Right lobe of liver (tissue), 6 donors: ENCODE results near the gene KCNMA1. TPM values are rescaled to one million over a fixed set of nuclear protein-coding genes. Genes with fewer than 3 reads are reported as not detected.

Source experiments
- ATAC-seq, 4 donors: fragments of 200-7000 bp; cut with Tn5 transposase; one replicate each; pipeline ENCODE4 v1.9.1; 2020; ENCODE audit warnings: mild to moderate bottlenecking in 4 of 4, moderate library complexity in 4 of 4
- DNase-seq, 3 donors: peaks; one replicate each; pipeline ENCODE4 v3.0.0-alpha.2; 2020
- H3K27ac ChIP-seq, 3 donors: fragments of 200-600 bp; one replicate each; pipeline ENCODE4 v1.8.0; 2022
- H3K27me3 ChIP-seq, 2 donors: fragments of 200-600 bp; one replicate each; pipeline ENCODE4 v1.8.0; 2022
- H3K36me3 ChIP-seq, 4 donors: fragments of 200-600 bp; sonication (generic) in 1 of 4; one replicate each; pipeline versions ENCODE4 v1.5.1 to v1.8.0; 2017 to 2022; ENCODE audit warnings: control low read depth in 1 of 4
- H3K4me1 ChIP-seq, 4 donors: fragments of 200-600 bp; sonication (generic) in 1 of 4; one replicate each; pipeline versions ENCODE4 v1.5.1 to v1.8.0; 2017 to 2022; ENCODE audit warnings: control low read depth in 1 of 4
- H3K4me3 ChIP-seq, 3 donors: fragments of 200-600 bp; one replicate each; pipeline ENCODE4 v1.8.0; 2022
- H3K9me3 ChIP-seq, 4 donors: fragments of 200-600 bp; sonication (generic) in 1 of 4; one replicate each; pipeline versions ENCODE4 v1.5.1 to v1.8.0; 2017 to 2022; ENCODE audit warnings: control low read depth in 1 of 4
- CTCF ChIP-seq, 4 donors: fragments of 200-600 bp in 3 of 4; fragments of 450-650 bp in 1 of 4; IDR thresholded peaks; one replicate each; pipeline versions ENCODE4 v1.5.1 to v1.8.0; 2016 to 2022; ENCODE audit warnings: antibody characterized with exemption in 4 of 4, mild to moderate bottlenecking in 2 of 4
- POLR2A ChIP-seq: fragments of 450-650 bp; IDR thresholded peaks from one replicate; pipeline ENCODE4 v1.6.1; 2017; ENCODE audit warnings: antibody characterized with exemption, mild to moderate bottlenecking
- WGBS: methylation state at CpG from one replicate; pipeline ENCODE4 v1.1.6; 2018; ENCODE audit warnings: low coverage, low lambda C conversion rate; ENCODE audit not compliant: insufficient coverage; ENCODE audit errors: missing lambda C conversion rate; 5-methylcytosine and 5-hydroxymethylcytosine counted together
- intact Hi-C, 2 donors: fragments of 100-400 bp; cut with DNase I; formaldehyde crosslinking; loops; one replicate each; pipeline versions ENCODE4 v1.11.2 to v1.14.1; 2022
- total RNA-seq, 6 experiments: library from RNA; depleted of rRNA in 2 of 6; stranded (reverse); fragments of >200 nt in 2 of 6; fragmentation: NEBNext Ultra II Directional in 3 of 6; extraction: Animal tissue kit (Norgen Biotek cat#: 25700) in 3 of 6; gene quantifications; one replicate each; pipeline versions ENCODE4 v1.1.0 to v1.2.4, GENCODE V29; 2016 to 2023
- donor health status: DM: no; HTN: yes; CAD: no.
- donor health status: DM: no; HTN: no; CAD: no.
- donor health status: DM: no; HTN: no; CAD: no.
- donor health status: DM: no; HTN: yes; CAD: no.
- donor health status: DM: no; HTN: yes; CAD: no.

Gene KCNMA1
- total RNA-seq, 6 experiments from 2014 or later, result 5.7 to 48.0 (median 15.1) TPM

DNA sequence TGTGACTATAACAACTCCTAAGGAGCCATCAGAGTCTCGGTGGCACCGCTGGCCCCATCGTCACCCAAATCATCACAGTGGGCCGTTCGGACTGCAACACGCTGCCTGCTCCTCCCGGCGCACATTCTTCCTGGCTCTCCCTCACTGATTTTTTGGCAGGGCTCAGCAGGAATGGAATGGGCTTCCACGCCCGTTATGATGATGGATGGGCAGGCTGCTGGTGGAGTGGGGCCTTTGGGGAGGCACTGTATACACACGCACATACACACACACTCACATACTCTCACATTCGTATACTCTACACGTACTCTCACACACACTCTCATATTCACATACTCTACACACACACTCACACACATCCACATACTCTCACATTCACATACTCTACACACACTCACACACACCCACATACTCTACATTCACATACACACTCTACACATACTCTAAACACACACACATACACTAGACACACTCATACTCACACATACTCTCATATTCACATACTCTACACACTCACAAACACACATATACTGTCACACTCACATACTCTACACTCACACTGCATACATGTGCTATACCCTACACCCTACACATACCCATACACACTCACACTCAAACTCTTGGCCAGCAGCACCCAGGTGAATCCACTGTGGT, 99.8 kb downstream of the KCNMA1 start:
- H3K36me3 ChIP-seq, result no peaks in the 10 kb centered on the region
- H3K4me3 ChIP-seq, result no peak overlapping the region
- TF ChIP-seq CTCF (IDR thresholded peaks at IDR 0.05) (no peak), POLR2A (no peak)
- no peaks in the 10 kb centered on the region for H3K27me3 ChIP-seq
- ATAC-seq (no peak), DNase-seq (no peak)
- no peak overlapping the region for H3K27ac ChIP-seq
- no peaks in the 10 kb centered on the region for H3K9me3 ChIP-seq
- WGBS, result 90% methylated on average over 13 of the region's 13 CpGs
- intact Hi-C loops, result no loop called here
- peaks cover 0 to 16% (median 5%) of the 10 kb centered on the region in 4 donors for H3K4me1 ChIP-seq

DNA sequence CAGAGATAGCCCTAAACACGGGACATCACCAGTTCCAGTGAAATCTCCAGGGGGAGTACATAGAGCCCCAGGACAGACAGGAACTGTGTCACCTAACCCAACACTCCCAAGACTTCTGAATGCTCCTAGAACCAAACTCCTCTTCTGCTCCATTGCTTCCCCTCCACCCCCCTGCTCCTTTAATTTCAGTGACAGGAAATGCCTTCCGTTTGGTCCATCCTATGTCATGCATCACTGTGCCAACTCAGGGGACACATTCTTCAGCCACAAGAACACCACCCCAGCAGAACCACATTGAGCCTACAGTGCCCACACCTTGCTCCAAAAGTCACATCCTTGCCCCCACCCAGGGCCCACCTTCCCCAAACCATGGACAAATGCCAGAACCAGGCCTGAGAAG, 100.5 kb downstream of the KCNMA1 start:
- Histone ChIP-seq H3K27me3 (no peaks in the 10 kb centered on the region), H3K36me3 (no peaks in the 10 kb centered on the region), H3K9me3 (no peaks in the 10 kb centered on the region), H3K27ac (no peak overlapping the region), H3K4me3 (no peak overlapping the region), H3K4me1 (peaks cover 0 to 23% (median 9%) of the 10 kb centered on the region in 4 donors)
- no peak for ATAC-seq
- DNase-seq, result no peak
- intact Hi-C loops, result no loop called here
- TF ChIP-seq CTCF (IDR thresholded peaks at IDR 0.05), result no peak
- no peak for TF ChIP-seq POLR2A
- no CpG with 5 or more reads among the region's 2 CpGs for WGBS

DNA sequence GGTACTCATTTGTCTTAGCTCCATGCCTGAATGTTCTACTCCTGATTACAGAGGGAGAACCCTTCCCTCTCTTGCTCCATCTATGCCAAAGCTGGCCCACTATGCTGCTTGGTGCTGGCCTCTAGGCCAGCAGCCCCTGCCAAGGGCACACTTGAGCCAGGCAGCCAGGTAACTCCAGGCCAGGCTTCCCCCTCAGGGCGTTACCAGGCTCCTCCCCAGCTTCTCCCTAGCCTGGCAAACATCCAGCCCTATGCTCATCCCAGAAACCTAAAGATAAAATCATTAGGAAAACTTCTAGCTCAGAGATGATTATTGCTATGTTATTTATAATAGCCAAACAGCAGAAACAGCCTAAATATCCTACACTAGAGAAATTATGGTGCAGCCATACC, 103.7 kb downstream of the KCNMA1 start:
- peak; percentile 27 to 71 (median 57) for ATAC-seq
- WGBS, result 0% methylated on average over 1 of the region's 1 CpG
- DNase-seq, result peak in 2 of 3 donors; percentile 70 to 82
- TF ChIP-seq POLR2A (no peak), CTCF (IDR thresholded peaks at IDR 0.05) (no peak)
- no peak overlapping the region for H3K4me3 ChIP-seq
- no peaks in the 10 kb centered on the region for H3K27me3 ChIP-seq
- peak overlapping the region; percentile 9 to 65 (median 13) for H3K27ac ChIP-seq
- H3K9me3 ChIP-seq, result no peaks in the 10 kb centered on the region
- H3K4me1 ChIP-seq, result peaks cover 0 to 28% (median 12%) of the 10 kb centered on the region in 4 donors
- intact Hi-C loops, result no loop called here
- H3K36me3 ChIP-seq, result no peaks in the 10 kb centered on the region

- intact Hi-C loops, result no loop called here
- 13% methylated on average over 6 of the region's 6 CpGs for WGBS
- Histone ChIP-seq H3K27ac (peak overlapping the region; percentile 9 to 65 (median 13)), H3K36me3 (no peaks in the 10 kb centered on the region), H3K4me1 (peaks cover 0 to 28% (median 12%) of the 10 kb centered on the region in 4 donors), H3K9me3 (no peaks in the 10 kb centered on the region), H3K4me3 (no peak overlapping the region), H3K27me3 (no peaks in the 10 kb centered on the region)
- peak; percentile 57 to 89 (median 85) for DNase-seq
- TF ChIP-seq CTCF (IDR thresholded peaks at IDR 0.05), result no peak
- peak; percentile 29 for TF ChIP-seq POLR2A
- ATAC-seq, result peak; percentile 87 to 94 (median 90)
Observed at GRCh38 chr10:77533146-77533886, 104.3 kb downstream of the KCNMA1 start.
